Posterior vena cava (tissue), 2 donors: Measurements from ENCODE around the gene AWAT2. TPM values are rescaled to one million over a fixed set of nuclear protein-coding genes. Genes with fewer than 3 reads are reported as not detected.
"Not testable (repeated sequence)": the region's sequence is repeated elsewhere in the genome, so short reads cannot be mapped to it uniquely, and the experiment has no call there.

Experiments
- DNase-seq: peaks from one replicate; pipeline ENCODE4 v3.0.0-alpha.2; 2020; ENCODE audit warnings: low spot score
- intact Hi-C, 2 donors: fragments of 100-400 bp; cut with DNase I; formaldehyde crosslinking; loops; one replicate each; pipeline versions ENCODE4 v1.14.1 to v1.14.2; 2022 to 2023
- microRNA-seq, 2 donors: library from miRNA; unstranded; fragments of <30 nt; microRNA quantifications; one replicate each; pipeline ENCODE4 v1.2.0, GENCODE V29; 2020 to 2021; ENCODE audit warnings: borderline microRNAs expressed in 2 of 2
- total RNA-seq, 2 donors: library from RNA; stranded (reverse); fragmentation: NEBNext Ultra II Directional; extraction: Animal tissue kit (Norgen Biotek cat#: 25700); gene quantifications; one replicate each; pipeline ENCODE4 v1.2.1, GENCODE V29; 2021
- donor health status: DM: yes; HTN: yes; CAD: no.
- donor health status: DM: yes; HTN: yes; CAD: no.

AWAT2 gene
- total RNA-seq, 2 donors from 2014 or later = not detected

- intact Hi-C loops = no loop called here
- no peak for DNase-seq
These were observed 39.8 kb downstream of the AWAT2 start for GRCh38 chrX:70009970-70010369.

- DNase-seq = no peak
- intact Hi-C loops = no loop called here
These were observed 40.7 kb downstream of the AWAT2 start for GRCh38 chrX:70009049-70009448.

DNA sequence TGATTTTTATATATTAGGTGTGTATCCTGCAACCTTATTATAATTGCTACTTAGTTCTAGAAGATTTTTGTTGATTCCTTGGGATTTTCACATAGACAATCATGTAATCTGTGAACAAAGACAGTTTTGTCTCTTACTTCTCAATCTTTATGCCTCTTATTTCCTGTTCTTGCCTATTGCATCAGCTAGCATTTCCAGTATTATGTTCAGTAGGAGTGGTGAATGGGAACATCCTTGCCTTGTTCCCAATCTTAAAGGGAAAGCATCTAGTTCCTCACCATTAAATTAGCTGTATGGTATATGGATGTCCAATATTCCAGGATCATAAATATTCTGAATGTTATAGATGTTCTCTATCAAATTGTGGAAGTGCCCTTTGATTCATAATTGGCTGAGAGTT lies 41.8 kb downstream of the AWAT2 start:
- intact Hi-C loops = no loop called here
- no peak for DNase-seq

DNA sequence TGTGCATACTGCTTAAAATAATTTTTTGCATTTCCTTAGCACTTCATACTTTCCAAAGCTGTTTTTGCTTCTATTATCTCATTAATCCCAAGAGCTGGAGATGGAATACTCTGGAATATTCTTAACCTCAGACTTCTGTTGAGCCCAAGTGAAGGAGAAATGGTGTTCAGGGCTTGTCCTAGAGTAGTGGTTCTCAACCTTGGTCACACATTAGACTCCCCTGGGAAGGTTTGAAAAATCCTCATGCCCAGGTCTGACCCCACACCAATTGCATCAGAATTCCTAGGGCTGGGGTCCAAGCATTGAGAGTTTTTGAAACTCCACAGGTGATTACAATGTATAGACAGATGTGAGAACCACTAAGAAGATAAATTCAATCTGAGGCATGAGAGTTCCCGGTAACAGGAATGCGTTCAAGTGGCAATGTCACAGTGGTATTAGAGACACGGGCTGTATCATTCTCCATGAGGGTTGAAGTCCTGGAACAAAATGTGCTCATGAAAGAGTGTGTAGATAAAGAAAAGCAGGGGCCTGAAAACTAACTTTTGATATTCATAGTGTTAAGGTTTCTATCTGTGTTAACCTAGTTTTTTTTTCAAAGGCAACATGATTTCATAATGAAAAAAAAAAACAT lies 47.9 kb downstream of the AWAT2 start:
- intact Hi-C loops = no loop called here
- no peak for DNase-seq

GRCh38 chrX:70001269-70001668 lies 48.5 kb downstream of the AWAT2 start:
- intact Hi-C loops = no loop called here
- no peak for DNase-seq

- intact Hi-C loops, DNase-seq: not testable (repeated sequence)
These were observed 51.4 kb downstream of the AWAT2 start for GRCh38 chrX:69998299-69998698.

DNA sequence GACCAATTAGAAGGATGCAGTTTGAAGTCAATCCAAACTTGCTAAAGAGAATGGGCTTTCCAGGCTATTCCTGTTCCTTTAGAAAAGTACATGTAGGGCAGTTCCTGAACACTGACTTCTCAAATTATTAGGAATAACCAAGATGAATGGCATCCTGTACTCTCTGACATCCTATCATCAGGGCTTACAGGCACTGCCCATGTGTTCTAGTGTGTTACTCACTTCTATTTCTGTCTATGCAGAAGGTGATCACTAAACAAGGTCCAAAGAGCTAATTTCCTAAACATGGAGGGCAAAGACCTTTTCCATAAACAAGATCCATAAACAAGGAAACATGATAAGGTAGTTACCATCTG lies 53.6 kb downstream of the AWAT2 start:
- intact Hi-C loops = no loop called here
- DNase-seq = no peak

GRCh38 chrX:69995362-69996112 lies 54.2 kb downstream of the AWAT2 start:
- no peak for DNase-seq
- intact Hi-C loops = no loop called here

DNA sequence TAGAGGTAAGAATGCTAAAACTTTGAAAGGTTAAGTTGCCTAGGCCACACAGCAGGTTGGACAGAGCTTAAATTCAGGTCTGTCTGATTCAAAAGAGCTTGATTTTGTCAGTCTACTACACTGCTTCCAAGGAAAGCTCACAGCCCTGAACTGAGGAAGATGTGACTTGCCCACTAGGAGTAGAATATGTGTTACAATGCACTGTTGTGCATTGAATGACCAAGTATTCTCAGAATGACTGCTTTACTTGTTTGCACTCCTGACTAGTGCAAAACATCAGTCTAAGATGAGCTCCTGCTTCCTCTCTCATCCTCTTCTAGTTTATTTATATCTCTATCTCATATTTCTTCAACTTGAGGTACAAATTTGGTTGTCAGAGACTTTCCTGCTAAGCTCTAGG lies 56.2 kb downstream of the AWAT2 start:
- intact Hi-C loops = no loop called here
- DNase-seq = no peak

DNA sequence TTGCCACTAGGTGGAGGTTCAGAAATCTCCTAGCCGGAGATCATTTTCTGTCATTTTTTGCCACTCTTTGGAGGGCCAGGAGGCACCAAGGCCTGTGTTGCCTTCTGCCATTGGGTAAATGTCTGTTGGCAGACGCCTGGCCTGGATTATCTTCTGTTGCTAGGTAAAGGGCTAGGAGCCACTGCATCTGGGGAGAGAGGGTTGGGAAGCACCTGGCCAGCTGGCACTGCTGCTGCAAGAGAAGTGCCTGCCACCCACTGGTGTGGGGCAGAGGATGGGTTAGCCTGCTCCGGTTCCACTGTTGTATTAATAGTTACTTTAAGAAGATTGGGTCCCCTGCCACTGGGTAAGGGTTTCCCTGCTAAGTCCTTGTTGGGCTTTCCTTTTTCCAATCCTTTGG lies 58.1 kb downstream of the AWAT2 start:
- intact Hi-C loops = no loop called here

More for the DNA sequence above, 58.1 kb downstream of the AWAT2 start:
- DNase-seq = no peak

Small RNA genes within 50 kb of the gene (microRNA-seq; reads per million reads assigned to microRNA genes)
- gene MIR676 = 6.3 to 7.1 reads per million in 2 donors

Other genes starting within 250 kb of the AWAT2 start
- not detected for gene OTUD6A, start 12.5 kb upstream of the AWAT2 start, total RNA-seq
- 10 to 100 TPM; 24.2 to 30.9 TPM for gene IGBP1, start 83.5 kb upstream of the AWAT2 start, total RNA-seq
- not detected for gene DGAT2L6, start 127.5 kb upstream of the AWAT2 start, total RNA-seq
- gene AWAT1, start 184.7 kb upstream of the AWAT2 start, total RNA-seq = not detected
- under 1 TPM; 0.32 to 0.57 TPM for gene P2RY4, start 210.3 kb upstream of the AWAT2 start, total RNA-seq
- not detected for gene ARR3, start 218.4 kb upstream of the AWAT2 start, total RNA-seq
- not detected for gene RAB41, start 232.2 kb upstream of the AWAT2 start, total RNA-seq
- gene PDZD11, start 240.0 kb upstream of the AWAT2 start, total RNA-seq = 10 to 100 TPM; 22.9 to 27.0 TPM
- under 1 TPM; 0.10 to 0.37 TPM for gene KIF4A, start 240.2 kb upstream of the AWAT2 start, total RNA-seq